Cerebellar cortex (tissue), 1 donor: ENCODE data around the gene FCHSD2.
A peak's percentile ranks its signal among the peaks of the same experiment; 100 is the strongest.

Experiments used
- DNase-seq: peaks from one replicate; pipeline ENCODE4 v3.0.0-alpha.2; 2015; ENCODE audit warnings: low spot score

Gene FCHSD2

GRCh38 chr11:73142128-73142377 is at the start of gene FCHSD2:
FCHSD2 (minus strand) TSS chr11:73142318; CDS start chr11:73141877, 441 bp downstream.
- no peak for DNase-seq

GRCh38 chr11:73191151-73191550 is 49.0 kb upstream of the FCHSD2 start:
- DNase-seq, result no peak

GRCh38 chr11:73190557-73190885 is 48.4 kb upstream of the FCHSD2 start:
- DNase-seq, result no peak

- no peak for DNase-seq
Observed at GRCh38 chr11:73189723-73190556, 47.8 kb upstream of the FCHSD2 start.

- DNase-seq, result no peak
Observed at GRCh38 chr11:73189315-73189714, 47.2 kb upstream of the FCHSD2 start.

- no peak for DNase-seq
Observed at GRCh38 chr11:73188301-73188700, 46.2 kb upstream of the FCHSD2 start.

GRCh38 chr11:73187854-73188253 is 45.7 kb upstream of the FCHSD2 start:
- DNase-seq, result no peak

- DNase-seq, result no peak
Observed at GRCh38 chr11:73186886-73187285, 44.8 kb upstream of the FCHSD2 start.

GRCh38 chr11:73186294-73186850 is 44.3 kb upstream of the FCHSD2 start:
- no peak for DNase-seq

- no peak for DNase-seq
Observed at GRCh38 chr11:73185680-73186293, 43.7 kb upstream of the FCHSD2 start.

GRCh38 chr11:73184953-73185671 is 43.0 kb upstream of the FCHSD2 start:
- DNase-seq, result peak; percentile 38

- DNase-seq, result no peak
Observed at GRCh38 chr11:73182824-73183321, 40.8 kb upstream of the FCHSD2 start.

GRCh38 chr11:73178681-73179080 is 36.6 kb upstream of the FCHSD2 start:
- DNase-seq, result no peak

GRCh38 chr11:73177778-73178539 is 35.8 kb upstream of the FCHSD2 start:
- peak; percentile 88 for DNase-seq

- peak; percentile 45 for DNase-seq
Observed at GRCh38 chr11:73177380-73177777, 35.3 kb upstream of the FCHSD2 start.

- DNase-seq, result no peak
Observed at GRCh38 chr11:73176874-73177155, 34.7 kb upstream of the FCHSD2 start.

- DNase-seq, result no peak
Observed at GRCh38 chr11:73176145-73176873, 34.2 kb upstream of the FCHSD2 start.

- no peak for DNase-seq
Observed at GRCh38 chr11:73175551-73176144, 33.5 kb upstream of the FCHSD2 start.

- DNase-seq, result no peak
Observed at GRCh38 chr11:73174495-73174791, 32.3 kb upstream of the FCHSD2 start.

- no peak for DNase-seq
Observed at GRCh38 chr11:73173755-73174494, 31.8 kb upstream of the FCHSD2 start.
